ENCODE measurements around the gene RBM23.
"Not testable (repeated sequence)": the region's sequence is repeated elsewhere in the genome, so short reads cannot be mapped to it uniquely, and the experiment has no call there.

DNA sequence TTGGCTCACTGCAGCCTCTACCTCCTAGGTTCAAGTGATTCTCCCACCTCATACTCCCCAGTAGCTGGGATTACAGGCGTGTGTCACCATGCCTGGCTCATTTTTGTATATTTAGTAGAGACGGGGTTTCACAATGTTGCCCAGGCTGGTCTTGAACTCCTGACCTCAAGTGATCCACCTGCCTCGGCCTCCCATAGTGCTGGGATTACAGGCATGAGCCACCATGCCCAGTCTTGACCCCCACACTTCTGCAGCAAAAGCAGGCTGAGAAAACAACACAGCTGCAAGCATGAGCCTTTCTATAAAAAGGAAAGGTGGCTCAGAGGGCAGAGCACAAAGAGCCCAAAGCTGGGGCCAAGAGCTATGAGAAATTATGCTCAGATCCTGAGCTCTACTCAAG, 58.6 kb downstream of the RBM23 start:
- TF ChIP-seq, protein P1, sequence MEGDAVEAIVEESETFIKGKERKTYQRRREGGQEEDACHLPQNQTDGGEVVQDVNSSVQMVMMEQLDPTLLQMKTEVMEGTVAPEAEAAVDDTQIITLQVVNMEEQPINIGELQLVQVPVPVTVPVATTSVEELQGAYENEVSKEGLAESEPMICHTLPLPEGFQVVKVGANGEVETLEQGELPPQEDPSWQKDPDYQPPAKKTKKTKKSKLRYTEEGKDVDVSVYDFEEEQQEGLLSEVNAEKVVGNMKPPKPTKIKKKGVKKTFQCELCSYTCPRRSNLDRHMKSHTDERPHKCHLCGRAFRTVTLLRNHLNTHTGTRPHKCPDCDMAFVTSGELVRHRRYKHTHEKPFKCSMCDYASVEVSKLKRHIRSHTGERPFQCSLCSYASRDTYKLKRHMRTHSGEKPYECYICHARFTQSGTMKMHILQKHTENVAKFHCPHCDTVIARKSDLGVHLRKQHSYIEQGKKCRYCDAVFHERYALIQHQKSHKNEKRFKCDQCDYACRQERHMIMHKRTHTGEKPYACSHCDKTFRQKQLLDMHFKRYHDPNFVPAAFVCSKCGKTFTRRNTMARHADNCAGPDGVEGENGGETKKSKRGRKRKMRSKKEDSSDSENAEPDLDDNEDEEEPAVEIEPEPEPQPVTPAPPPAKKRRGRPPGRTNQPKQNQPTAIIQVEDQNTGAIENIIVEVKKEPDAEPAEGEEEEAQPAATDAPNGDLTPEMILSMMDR (conservative IDR thresholded peaks at IDR 0.05): not testable (repeated sequence)
- not testable (repeated sequence) for TF ChIP-seq ZFX (IDR thresholded peaks at IDR 0.05)

Data from C4-2B (cell line).